Muscle of back (tissue), 11 donors: ENCODE results near the gene LRRC15. TPM values are rescaled to one million over a fixed set of nuclear protein-coding genes. Genes with fewer than 3 reads are reported as not detected.
A peak's percentile ranks its signal among the peaks of the same experiment; 100 is the strongest.

ENCODE experiments used
- DNase-seq, 3 donors: peaks; one replicate each; pipeline versions ENCODE4 v3.0.0 to v3.0.0-alpha.2; 2013
- polyA plus RNA-seq, 10 donors: library from polyadenylated mRNA; unstranded; fragments of 120-200 nt; gene quantifications; one replicate each; pipeline ENCODE4 v1.2.1, GENCODE V29; 2013; ENCODE audit not compliant: insufficient read length in 10 of 10

The LRRC15 gene
- polyA plus RNA-seq, 10 donors = 0.03 to 1.7 (median 0.75) TPM

DNA sequence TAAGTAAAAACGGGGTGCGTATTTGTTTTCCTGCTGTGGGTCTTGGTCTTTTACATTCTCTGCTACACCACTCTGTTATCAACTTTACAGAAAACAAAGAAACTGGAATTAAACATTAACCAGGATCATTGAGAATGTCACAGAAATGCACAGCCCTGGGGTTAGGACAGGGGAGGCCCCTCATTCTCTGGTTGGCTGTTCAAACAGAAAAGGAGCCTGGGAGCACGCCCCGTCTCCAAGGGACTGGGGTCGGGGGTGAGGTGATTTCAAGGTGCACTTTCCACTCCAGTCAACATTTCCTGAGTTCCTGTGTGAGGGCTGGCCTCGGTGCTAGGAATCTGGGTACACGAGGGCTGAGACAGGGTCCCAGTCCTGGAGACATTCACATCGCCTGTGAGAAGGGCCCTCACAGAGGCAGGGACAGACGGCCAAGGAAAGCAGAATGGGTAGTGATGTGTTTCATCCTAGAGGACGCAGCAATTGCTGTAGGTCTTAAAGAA, 48.7 kb downstream of the LRRC15 start:
- no peak for DNase-seq

DNA sequence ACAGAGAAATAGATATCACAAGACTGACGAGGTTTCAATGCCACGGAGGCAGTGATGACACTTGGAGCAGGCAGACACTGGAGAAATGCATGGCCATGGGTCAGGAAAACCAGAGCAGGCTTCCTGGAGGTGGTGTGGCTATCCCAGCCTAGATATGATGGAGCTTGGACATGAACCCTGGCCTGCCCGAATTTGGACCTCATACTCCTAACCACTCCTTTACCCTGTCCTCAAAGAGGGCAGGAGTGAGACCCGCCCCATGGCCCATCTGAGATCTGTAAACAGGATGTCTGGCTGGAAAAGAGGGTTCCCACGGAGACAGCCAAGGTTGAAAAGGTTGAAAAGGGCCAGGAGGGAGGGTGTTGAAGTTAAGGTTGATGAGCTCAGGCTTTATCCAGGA, 49.4 kb downstream of the LRRC15 start:
- DNase-seq = no peak

DNA sequence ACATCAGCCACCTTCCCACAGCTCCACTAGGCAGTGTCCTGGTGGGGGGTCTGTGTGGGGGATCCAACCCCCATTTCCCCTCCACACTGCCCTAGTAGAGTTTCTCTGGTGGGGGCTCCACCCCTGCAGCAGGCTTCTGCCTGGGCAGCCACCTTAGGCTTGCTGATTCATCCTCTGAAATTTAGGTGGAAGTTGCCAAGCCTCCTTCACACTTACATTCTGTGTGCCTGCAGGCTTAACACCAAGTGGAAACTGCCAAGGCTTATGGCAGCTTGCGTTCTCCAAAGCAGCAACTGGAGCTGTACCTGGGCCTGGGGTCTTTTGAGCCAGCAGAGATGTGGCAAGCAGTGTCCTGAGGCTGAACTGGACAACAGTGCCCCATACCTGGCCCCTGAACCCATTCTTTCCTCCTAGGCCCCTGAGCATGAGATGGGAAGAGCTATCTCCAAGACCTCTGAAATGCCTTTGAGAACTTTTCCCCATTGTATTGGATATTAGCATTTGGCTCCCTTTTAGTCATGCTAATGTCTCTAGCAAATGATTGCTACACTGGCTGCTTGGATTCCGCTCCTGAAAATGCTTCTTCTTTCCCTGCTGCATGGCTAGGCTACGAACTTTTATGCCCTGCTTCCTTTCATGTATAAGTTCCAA, 50.9 kb downstream of the LRRC15 start:
- DNase-seq = no peak

DNA sequence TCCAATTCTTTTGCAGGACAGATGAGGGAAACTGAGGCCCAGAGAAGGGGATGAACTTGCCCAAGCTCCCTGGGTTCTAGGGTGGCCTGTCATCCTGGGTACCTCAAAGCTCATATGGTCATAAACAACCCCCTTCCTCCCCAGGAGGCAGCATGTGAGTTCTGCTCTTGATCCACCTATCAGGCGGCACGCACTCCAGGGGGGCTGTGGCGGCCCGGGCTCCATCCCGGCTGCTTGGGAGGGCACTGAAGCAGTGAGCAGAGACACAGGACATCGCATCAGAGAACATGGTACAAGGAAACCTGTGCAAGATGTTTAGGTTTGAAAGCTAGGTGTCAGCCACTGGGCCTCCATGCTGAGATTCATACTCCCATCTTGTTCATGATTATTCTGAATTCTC, 52.6 kb downstream of the LRRC15 start:
- DNase-seq = no peak

DNA sequence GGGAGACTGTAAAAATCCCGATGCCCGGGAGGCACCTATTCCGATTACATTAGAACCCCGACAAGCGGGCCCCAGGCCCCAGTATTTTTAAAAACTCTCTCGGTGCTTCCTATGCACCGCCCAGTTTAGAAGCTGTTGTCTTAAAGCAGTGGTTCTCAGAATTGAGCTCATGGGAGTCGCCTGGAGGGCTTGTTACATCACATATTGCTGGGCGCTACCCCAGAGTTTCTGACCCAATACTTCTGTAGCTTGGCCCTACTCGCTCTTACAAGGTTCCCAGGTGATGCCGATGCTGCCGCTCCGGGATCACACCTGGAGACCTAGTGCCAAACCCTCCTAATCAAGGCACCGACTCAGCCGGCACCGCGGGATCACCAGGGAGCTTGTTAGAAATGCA, 53.6 kb downstream of the LRRC15 start:
- DNase-seq = no peak

DNA sequence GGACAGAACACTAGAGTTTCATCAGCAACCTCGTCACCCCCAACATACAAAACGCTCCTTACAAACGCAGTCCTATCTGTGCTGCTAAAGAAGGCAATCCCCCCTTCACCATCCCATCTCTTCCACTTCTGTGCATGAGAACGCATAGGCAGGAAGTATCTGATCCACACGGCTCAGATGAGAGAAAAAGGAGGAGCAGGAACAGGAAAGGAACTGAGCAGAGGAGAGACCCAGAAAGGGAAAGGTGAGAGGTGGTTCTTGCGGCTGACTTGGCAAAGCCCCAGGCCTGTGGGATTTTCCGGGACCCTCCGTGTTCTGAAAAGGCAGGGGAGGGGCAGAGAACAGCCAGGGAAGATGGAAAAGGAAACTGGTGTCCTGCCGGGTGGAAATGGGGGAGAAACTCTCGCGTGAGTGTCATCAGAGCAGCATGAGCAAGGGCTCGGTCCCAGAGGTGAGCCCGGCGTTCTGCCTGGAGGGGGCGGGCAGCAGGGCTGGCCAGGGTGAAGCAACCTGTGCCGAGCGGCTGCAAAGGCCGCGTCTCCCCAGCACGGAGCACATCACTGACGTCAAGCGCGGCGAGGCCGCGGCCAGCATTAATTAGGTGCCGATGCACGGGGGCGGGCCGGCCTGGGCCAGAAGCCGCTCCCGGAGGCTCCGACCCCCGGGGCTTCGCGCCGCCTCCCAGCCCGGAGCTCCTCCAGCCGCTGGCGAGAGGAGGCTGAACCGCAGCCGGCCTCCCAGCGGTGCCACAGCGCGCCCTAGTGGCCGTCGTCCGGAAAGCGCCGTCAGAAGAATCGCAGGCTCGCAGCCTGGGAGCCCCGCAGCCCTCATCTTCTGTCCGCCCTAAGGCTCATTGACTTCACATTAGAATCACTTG, 54.2 kb downstream of the LRRC15 start:
- peak; percentile 86 to 97 (median 92) for DNase-seq

GRCh38 chr3:194314388-194315068, 55.0 kb downstream of the LRRC15 start:
- peak in 1 of 3 donors; percentile 74 for DNase-seq

- DNase-seq = peak in 2 of 3 donors; percentile 73 to 91
These were observed 55.8 kb downstream of the LRRC15 start for GRCh38 chr3:194313560-194314387.

- peak; percentile 82 to 96 (median 83) for DNase-seq
These were observed 56.7 kb downstream of the LRRC15 start for GRCh38 chr3:194312743-194313281.

DNA sequence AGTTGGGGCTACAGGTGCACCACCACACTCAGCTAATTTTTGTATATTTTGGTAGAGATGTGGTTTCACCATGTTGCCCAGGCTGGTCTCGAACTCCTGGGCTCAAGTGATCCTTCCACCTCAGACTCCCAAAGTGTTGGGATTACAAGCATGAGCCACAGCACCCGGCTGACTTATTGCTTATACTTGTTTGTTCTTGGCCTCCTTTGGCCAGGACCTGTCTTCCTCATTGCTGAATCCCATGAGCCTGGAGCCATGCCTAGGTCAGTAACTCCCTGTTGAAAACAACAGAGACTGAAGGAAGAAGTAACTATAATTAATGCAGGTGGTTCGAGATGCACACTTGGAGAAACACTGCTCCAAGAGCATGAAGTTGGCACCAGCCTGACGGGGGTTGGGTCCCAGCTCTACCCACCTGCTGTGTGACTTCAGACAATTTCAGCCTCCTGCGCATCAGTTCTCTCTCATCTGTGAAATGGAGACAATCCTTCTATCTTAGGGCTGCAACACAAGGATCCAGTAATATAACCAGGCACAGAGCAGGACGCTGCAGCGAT, 57.3 kb downstream of the LRRC15 start:
- no peak for DNase-seq

- no peak for DNase-seq
These were observed 58.5 kb downstream of the LRRC15 start for GRCh38 chr3:194311000-194311399.

- peak in 1 of 3 donors; percentile 63 for DNase-seq
These were observed 59.3 kb downstream of the LRRC15 start for GRCh38 chr3:194310060-194310835.

DNA sequence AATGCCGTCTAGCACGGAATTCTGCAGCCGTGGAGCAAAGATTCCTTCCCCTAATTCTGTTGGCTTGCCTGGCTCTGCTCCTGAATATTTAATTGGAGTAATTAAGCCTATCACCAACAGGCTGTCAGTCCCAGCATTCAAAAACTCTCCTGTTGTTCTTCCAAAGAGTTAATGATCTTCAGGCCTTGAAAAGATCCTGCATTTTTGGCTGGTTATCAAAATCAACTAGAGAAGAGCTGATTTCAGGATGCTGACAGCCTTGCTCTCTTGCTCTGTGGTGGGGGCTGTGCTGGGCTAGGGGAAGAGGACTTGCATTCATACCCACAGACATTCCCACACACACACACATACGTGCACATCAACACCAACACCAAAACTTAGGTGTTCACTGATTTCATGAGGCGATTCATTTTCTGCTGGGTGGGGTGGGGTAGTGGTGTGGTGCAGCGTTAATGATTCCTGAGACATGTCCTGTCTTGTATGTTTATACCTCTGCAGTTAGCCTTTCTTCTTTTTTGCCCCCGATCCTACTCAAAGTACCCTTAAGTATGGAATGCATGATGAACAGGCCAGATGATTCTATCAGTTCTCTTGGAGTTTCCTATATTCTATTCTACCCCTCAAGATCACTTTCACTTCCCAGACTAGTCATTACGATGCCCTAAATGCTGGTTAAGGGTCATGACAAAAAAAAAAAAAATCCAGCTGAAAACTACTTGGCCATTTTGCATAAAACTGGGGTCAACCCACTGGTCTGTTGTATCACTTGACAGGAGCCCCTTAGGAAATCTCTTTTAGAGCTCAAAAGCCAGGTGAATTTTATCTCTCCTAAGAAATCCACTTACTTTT, 60.7 kb downstream of the LRRC15 start:
- DNase-seq = no peak

DNA sequence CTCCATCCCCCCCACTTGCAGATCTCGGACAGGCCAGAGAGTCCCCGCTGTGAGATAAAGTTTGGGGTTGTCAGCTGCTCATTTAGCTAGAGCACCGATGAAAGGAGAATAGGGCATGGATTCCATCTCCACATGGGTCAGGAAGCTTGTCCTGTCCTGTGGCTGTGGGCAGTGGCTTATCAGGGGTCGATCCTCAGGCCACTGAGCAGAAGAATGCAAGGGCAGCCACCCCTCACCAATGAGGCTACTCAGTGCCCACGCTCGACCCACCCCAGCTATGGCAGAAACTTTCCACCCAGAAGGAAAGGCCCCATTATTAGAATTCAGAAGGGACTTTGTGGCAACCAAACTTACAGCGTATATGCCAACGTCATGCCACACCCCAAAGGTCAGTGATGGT, 61.7 kb downstream of the LRRC15 start:
- DNase-seq = no peak

GRCh38 chr3:194306771-194307640, 62.5 kb downstream of the LRRC15 start:
- no peak for DNase-seq

DNA sequence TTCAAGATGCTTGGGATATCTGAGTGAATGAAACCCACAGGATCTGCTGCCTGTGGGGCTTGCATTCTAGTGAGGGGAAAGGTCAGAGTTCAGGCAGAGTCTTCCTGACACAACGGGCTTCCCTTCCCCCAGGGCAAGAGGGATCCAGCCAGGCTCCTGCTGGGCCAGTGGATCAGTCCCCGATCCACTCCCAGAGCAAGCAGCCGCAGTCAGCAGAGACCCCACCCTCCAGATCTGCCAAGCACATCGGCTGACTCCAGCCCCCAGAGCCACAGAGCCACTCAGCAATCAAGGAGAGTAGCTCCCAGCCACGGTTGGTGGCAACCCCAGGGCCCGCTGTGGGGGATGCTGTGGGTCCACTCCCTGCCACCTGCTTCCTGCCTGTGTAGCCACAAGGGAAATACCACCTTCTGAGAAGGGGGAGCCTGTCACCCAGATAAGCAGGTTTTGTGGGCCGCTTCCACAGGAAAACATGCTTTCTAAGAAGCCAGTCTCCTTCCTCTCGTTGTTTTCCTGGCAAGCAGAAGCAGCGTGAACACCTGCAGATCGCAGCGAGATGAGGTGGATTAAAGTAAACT, 63.3 kb downstream of the LRRC15 start:
- no peak for DNase-seq

DNA sequence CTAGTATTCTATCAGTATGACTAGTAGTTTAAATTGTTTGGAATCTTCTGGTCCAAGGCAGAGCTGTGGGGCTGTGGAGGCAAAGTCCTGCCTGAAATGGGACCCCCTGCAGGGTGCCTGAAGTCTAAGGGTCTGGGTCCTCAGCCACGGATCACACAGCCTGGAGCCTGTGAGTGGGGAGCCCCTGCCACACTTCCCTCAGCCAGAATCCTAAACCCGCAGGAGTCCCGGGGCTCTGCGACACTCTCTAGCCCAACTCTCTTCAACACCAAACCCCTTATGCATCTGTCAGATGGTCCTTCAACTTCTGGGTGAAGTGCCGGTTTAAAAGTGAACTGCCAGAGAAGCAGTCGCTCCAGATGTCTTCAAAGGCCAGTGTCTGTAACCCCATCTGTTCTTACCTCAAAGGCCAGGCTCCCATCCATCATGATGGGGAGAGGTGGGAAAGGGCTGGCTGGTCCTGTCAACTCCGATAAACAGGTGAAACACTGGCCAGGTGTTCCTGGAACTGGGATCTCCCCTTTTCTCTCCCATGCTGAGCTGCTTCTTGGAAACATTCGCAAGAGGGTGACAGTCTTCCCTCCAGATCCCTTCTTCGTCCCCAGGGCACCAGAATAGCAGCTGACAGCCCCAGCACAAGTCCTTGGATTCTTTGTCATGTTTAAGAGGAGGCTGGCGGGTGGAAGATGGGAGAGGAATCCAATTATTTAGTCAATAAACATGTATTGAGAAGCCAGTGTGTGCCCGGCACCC, 64.0 kb downstream of the LRRC15 start:
- DNase-seq = no peak
